GM23338 (cell line): Measurements from ENCODE around the gene DDAH2. TPM values are rescaled to one million over a fixed set of nuclear protein-coding genes. Genes with fewer than 3 reads are reported as not detected.

Source experiments
- EZH2 ChIP-seq: fragments of 200-600 bp; sonication (generic); IDR thresholded peaks from one replicate; pipeline ENCODE4 v1.8.0; 2017; ENCODE audit warnings: antibody characterized with exemption, mild to moderate bottlenecking, low read depth; ENCODE audit not compliant: unreplicated experiment
- NANOG ChIP-seq: IDR thresholded peaks from 2 replicates; pipeline ENCODE4 v1.6.1; 2016; ENCODE audit warnings: antibody characterized with exemption, borderline replicate concordance
- ZNF331 ChIP-seq: fragments of 250-450 bp; sonication (Bioruptor Pico); IDR thresholded peaks from 2 replicates; pipeline ENCODE4 v1.5.0; 2020; ENCODE audit warnings: low read depth, mild to moderate bottlenecking, moderate library complexity
- polyA plus RNA-seq: library from polyadenylated mRNA; unstranded; fragments of >200 nt; fragmentation: Nextera tagmentation; extraction: Ambion mirVana; gene quantifications from 2 replicates; pipeline ENCODE4 v1.2.1, GENCODE V29; 2016
- total RNA-seq: library from RNA; depleted of rRNA; stranded (reverse); fragments of >200 nt; shearing (Covaris generic); gene quantifications from 2 replicates; pipeline ENCODE4 v1.2.3, GENCODE V29; 2014
- TF ChIP-seq, protein P1 (sequence below): fragments of 250-450 bp; sonication (Bioruptor Pico); IDR thresholded peaks from 2 replicates; pipeline ENCODE4 v1.5.0; 2020; ENCODE audit warnings: mild to moderate bottlenecking, moderate library complexity
- TF ChIP-seq, protein P2 (sequence below), 2 experiments: fragments of 200-600 bp in 1 of 2; sonication (generic) in 1 of 2; conservative IDR thresholded peaks; 2 replicates each; pipeline versions ENCODE4 v1.5.1 to v1.6.1; 2016 to 2017; ENCODE audit warnings: antibody characterized with exemption in 2 of 2, low read depth in 2 of 2, mild to moderate bottlenecking in 2 of 2, moderate library complexity in 1 of 2
- TF ChIP-seq, protein P3 (sequence below): IDR thresholded peaks from 2 replicates; pipeline ENCODE4 v1.6.1; 2016; ENCODE audit warnings: antibody characterized with exemption

DDAH2 gene
- total and polyA plus RNA-seq, 2 experiments from 2014 or later: 58.7 to 65.1 TPM

DNA sequence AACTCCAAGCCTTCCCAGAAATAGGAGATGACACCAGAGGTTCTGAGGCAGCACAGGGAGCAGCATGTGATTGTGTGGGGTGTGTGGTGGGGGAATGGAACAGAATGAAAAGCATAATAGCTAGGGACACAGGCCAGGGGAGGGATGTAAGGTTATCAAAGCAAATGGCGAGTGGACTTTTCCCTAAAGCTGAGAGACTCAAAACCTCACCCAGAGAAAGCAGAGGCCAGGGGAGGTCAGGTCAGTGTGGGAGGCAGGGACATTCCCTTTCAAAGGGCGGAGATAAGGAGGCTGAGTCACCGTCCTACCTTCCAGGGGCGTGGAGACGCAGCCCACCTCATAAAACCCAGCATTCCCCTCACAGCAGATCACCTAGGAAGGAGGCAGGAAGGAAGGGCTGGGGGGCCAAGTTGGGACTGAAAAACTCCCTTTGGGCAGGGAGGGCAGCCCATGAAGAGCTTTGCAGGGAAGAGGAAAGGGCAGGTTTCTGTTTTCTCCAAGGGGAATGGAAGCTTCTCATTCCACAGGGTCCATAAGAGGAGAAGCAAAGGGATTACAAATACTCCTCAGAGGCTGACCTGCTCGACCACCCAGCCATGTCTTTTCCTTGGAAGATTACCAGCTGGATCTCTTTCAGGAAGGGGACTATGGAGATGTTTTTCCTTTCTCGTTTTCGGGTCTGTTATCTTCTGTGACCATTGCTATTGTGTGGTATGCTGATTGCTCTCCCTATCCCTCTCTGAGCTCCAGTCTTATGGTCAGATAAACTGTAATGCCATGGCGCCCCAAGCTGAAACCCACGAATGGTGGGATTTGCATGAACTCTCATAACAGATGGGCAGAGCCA is 38.6 kb downstream of the DDAH2 start (continued):
- TF ChIP-seq, protein P1, sequence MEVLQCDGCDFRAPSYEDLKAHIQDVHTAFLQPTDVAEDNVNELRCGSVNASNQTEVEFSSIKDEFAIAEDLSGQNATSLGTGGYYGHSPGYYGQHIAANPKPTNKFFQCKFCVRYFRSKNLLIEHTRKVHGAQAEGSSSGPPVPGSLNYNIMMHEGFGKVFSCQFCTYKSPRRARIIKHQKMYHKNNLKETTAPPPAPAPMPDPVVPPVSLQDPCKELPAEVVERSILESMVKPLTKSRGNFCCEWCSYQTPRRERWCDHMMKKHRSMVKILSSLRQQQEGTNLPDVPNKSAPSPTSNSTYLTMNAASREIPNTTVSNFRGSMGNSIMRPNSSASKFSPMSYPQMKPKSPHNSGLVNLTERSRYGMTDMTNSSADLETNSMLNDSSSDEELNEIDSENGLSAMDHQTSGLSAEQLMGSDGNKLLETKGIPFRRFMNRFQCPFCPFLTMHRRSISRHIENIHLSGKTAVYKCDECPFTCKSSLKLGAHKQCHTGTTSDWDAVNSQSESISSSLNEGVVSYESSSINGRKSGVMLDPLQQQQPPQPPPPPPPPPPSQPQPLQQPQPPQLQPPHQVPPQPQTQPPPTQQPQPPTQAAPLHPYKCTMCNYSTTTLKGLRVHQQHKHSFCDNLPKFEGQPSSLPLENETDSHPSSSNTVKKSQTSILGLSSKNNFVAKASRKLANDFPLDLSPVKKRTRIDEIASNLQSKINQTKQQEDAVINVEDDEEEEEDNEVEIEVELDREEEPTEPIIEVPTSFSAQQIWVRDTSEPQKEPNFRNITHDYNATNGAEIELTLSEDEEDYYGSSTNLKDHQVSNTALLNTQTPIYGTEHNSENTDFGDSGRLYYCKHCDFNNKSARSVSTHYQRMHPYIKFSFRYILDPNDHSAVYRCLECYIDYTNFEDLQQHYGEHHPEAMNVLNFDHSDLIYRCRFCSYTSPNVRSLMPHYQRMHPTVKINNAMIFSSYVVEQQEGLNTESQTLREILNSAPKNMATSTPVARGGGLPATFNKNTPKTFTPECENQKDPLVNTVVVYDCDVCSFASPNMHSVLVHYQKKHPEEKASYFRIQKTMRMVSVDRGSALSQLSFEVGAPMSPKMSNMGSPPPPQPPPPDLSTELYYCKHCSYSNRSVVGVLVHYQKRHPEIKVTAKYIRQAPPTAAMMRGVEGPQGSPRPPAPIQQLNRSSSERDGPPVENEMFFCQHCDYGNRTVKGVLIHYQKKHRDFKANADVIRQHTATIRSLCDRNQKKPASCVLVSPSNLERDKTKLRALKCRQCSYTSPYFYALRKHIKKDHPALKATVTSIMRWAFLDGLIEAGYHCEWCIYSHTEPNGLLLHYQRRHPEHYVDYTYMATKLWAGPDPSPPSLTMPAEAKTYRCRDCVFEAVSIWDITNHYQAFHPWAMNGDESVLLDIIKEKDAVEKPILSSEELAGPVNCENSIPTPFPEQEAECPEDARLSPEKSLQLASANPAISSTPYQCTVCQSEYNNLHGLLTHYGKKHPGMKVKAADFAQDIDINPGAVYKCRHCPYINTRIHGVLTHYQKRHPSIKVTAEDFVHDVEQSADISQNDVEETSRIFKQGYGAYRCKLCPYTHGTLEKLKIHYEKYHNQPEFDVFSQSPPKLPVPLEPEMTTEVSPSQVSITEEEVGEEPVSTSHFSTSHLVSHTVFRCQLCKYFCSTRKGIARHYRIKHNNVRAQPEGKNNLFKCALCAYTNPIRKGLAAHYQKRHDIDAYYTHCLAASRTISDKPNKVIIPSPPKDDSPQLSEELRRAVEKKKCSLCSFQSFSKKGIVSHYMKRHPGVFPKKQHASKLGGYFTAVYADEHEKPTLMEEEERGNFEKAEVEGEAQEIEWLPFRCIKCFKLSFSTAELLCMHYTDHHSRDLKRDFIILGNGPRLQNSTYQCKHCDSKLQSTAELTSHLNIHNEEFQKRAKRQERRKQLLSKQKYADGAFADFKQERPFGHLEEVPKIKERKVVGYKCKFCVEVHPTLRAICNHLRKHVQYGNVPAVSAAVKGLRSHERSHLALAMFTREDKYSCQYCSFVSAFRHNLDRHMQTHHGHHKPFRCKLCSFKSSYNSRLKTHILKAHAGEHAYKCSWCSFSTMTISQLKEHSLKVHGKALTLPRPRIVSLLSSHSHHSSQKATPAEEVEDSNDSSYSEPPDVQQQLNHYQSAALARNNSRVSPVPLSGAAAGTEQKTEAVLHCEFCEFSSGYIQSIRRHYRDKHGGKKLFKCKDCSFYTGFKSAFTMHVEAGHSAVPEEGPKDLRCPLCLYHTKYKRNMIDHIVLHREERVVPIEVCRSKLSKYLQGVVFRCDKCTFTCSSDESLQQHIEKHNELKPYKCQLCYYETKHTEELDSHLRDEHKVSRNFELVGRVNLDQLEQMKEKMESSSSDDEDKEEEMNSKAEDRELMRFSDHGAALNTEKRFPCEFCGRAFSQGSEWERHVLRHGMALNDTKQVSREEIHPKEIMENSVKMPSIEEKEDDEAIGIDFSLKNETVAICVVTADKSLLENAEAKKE (CRISPR knock-in tag): no peak
- TF ChIP-seq EZH2: no peak
- TF ChIP-seq NANOG: no peak
- TF ChIP-seq, protein P2, sequence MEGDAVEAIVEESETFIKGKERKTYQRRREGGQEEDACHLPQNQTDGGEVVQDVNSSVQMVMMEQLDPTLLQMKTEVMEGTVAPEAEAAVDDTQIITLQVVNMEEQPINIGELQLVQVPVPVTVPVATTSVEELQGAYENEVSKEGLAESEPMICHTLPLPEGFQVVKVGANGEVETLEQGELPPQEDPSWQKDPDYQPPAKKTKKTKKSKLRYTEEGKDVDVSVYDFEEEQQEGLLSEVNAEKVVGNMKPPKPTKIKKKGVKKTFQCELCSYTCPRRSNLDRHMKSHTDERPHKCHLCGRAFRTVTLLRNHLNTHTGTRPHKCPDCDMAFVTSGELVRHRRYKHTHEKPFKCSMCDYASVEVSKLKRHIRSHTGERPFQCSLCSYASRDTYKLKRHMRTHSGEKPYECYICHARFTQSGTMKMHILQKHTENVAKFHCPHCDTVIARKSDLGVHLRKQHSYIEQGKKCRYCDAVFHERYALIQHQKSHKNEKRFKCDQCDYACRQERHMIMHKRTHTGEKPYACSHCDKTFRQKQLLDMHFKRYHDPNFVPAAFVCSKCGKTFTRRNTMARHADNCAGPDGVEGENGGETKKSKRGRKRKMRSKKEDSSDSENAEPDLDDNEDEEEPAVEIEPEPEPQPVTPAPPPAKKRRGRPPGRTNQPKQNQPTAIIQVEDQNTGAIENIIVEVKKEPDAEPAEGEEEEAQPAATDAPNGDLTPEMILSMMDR (conservative IDR thresholded peaks at IDR 0.05; ENCODE audit: low read depth in 2 of 2): no peak
- TF ChIP-seq, protein P3, sequence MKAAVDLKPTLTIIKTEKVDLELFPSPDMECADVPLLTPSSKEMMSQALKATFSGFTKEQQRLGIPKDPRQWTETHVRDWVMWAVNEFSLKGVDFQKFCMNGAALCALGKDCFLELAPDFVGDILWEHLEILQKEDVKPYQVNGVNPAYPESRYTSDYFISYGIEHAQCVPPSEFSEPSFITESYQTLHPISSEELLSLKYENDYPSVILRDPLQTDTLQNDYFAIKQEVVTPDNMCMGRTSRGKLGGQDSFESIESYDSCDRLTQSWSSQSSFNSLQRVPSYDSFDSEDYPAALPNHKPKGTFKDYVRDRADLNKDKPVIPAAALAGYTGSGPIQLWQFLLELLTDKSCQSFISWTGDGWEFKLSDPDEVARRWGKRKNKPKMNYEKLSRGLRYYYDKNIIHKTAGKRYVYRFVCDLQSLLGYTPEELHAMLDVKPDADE: no peak
- TF ChIP-seq ZNF331 (CRISPR knock-in tag): no peak
